ENCODE data around the gene TTC24.
"Not testable (repeated sequence)": the region's sequence is repeated elsewhere in the genome, so short reads cannot be mapped to it uniquely, and the experiment has no call there.

Gene TTC24

DNA sequence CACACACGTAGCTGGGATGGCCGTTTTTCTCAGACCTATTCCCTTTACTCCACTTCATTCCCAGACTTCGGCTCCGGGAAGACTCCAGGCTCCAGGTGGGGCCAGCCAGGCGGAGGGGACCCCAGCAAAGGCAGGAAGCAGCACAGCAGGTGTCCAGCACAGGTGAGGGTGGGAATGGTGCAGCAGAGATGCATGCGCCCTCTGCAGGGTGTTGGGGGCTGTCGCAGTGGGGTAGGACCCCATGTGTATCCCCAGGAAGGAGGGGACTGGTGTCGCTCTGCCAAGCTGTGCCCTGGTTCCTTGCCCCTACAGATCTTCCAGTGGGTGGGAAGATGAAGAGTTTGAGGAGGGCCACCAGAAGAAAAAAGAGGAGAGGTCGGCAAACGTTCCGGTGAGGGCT is 5.3 kb downstream of the TTC24 start:
- TF ChIP-seq, protein P1, sequence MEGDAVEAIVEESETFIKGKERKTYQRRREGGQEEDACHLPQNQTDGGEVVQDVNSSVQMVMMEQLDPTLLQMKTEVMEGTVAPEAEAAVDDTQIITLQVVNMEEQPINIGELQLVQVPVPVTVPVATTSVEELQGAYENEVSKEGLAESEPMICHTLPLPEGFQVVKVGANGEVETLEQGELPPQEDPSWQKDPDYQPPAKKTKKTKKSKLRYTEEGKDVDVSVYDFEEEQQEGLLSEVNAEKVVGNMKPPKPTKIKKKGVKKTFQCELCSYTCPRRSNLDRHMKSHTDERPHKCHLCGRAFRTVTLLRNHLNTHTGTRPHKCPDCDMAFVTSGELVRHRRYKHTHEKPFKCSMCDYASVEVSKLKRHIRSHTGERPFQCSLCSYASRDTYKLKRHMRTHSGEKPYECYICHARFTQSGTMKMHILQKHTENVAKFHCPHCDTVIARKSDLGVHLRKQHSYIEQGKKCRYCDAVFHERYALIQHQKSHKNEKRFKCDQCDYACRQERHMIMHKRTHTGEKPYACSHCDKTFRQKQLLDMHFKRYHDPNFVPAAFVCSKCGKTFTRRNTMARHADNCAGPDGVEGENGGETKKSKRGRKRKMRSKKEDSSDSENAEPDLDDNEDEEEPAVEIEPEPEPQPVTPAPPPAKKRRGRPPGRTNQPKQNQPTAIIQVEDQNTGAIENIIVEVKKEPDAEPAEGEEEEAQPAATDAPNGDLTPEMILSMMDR (conservative IDR thresholded peaks at IDR 0.05; ENCODE audit: low read depth, low read length), result peak; percentile 13
- no peak overlapping the region for H3K4me3 ChIP-seq (ENCODE audit: low read depth, low read length)
- DNase-seq (ENCODE audit: low read depth), result no peak

GRCh38 chr1:156586323-156586722 is 6.8 kb downstream of the TTC24 start:
- TF ChIP-seq, protein P1 (conservative IDR thresholded peaks at IDR 0.05; ENCODE audit: low read depth, low read length), result no peak
- no peak for DNase-seq (ENCODE audit: low read depth)

GRCh38 chr1:156586892-156587477 is 7.5 kb downstream of the TTC24 start:
- DNase-seq (ENCODE audit: low read depth), result no peak
- no peak overlapping the region for H3K4me3 ChIP-seq (ENCODE audit: low read depth, low read length)
- TF ChIP-seq, protein P1 (conservative IDR thresholded peaks at IDR 0.05; ENCODE audit: low read depth, low read length), result no peak

More at GRCh38 chr1:156586323-156586722, 6.8 kb downstream of the TTC24 start:
- no peak overlapping the region for H3K4me3 ChIP-seq (ENCODE audit: low read depth, low read length)

- not testable (repeated sequence) for DNase-seq (ENCODE audit: low read depth); H3K4me3 ChIP-seq (ENCODE audit: low read depth, low read length)
These were observed 8.4 kb downstream of the TTC24 start for GRCh38 chr1:156587927-156588326.

DNA sequence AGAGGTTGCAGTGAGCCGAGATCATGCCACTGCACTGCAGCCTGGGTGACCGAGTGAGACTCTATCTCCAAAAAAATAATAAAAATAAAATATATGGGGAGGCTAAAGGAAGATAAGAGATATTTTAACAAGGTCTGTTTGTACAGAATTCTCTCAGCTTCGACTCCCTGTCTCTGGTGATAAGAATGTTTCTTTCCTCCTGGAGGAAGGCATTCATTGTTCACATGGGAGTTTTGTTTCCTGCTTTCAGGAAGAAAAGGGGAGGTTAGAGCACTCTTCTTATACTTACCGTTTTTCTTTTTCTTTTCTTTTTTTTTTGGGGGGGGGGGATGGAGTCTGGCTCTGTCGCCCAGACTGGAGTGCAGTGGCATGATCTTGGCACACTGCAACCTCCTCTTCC is 10.0 kb downstream of the TTC24 start:
- no peak overlapping the region for H3K4me3 ChIP-seq (ENCODE audit: low read depth, low read length)
- TF ChIP-seq, protein P1 (conservative IDR thresholded peaks at IDR 0.05; ENCODE audit: low read depth, low read length), result no peak
- DNase-seq (ENCODE audit: low read depth), result no peak

- TF ChIP-seq, protein P1 (conservative IDR thresholded peaks at IDR 0.05; ENCODE audit: low read depth, low read length), result no peak
- H3K4me3 ChIP-seq (ENCODE audit: low read depth, low read length), result no peak overlapping the region
- no peak for DNase-seq (ENCODE audit: low read depth)
These were observed 11.0 kb downstream of the TTC24 start for GRCh38 chr1:156590326-156591180.

GRCh38 chr1:156591181-156591431 is 11.6 kb downstream of the TTC24 start:
- TF ChIP-seq, protein P1 (conservative IDR thresholded peaks at IDR 0.05; ENCODE audit: low read depth, low read length), result no peak
- peak overlapping the region; percentile 89 for H3K4me3 ChIP-seq (ENCODE audit: low read depth, low read length)
- DNase-seq (ENCODE audit: low read depth), result no peak

Measured in choroid plexus epithelial cell (primary cell).